ENCODE results near the gene RPS17.

RPS17 gene

DNA sequence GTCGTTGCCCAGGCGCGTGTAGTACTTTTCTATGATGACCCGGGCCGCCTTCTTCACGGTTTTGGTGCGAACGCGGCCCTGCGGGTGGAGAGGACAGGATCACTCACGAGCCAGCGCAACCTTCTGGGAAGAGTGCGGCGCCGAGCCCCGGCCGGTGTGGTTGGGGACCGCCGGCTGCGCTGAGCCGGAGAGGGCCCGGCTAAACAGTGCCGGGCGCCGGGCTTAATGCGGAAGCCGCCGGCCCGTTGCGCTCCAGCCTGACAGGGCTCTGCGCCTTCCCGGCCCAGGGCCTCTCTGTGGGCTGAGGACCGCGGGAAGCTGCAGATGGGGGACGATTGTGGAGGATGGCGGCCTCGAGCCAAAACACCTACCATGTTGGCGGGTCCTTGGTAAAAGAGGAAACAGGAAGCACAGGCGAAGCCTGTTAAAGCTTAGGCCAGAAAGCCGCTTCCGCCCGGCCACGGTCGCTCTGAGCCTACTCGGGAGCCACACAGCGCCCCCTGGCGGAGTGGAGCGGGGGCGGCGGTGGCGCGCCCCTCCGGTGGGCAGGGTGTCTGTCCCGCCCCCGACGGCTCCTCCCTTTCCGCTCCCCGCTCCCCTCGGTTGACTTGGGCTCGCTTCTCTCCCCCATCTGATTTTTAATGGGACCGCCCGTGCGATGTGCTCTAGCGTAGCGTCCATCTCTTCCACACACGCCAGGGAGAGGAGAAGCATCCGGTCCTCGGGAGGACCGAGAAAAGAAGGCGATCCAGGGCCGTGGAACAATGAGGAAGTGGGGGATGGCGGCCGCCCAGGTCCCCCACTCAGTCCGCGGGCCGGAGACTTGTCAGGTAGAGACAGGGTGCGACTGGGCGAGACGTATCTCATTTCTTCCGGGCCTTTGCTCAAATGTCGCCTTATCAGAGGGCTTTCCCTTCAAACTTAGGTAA is at the start of gene RPS17:
RPS17 (minus strand) TSS at position 403 of the 929 bp plus-strand sequence; CDS start at position 374, 29 bp downstream.
- DNase-seq (ENCODE audit: insufficient read length, low spot score) (peak; percentile 97), FAIRE-seq (peak; percentile 47)

DNA sequence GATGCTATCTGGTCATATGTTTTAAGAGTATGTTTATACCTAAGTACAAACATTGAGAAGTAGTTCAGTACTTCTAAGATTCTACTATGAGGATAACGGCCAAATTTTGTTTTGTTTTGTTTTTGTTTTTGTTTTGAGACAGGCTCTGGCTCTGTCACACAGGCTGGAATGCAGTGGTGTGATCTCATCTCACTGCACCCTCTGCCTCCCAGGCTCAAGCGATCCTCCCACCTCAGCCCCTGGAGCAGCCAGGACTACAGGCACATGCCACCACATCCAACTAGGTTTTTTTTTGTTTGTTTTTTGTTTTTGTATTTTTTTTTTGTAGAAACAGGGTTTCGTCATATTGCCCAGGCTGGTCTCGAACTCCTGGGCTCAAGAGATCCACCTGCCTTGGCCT is 47.5 kb upstream of the RPS17 start:
- FAIRE-seq (no peak), DNase-seq (ENCODE audit: insufficient read length, low spot score) (no peak)

DNA sequence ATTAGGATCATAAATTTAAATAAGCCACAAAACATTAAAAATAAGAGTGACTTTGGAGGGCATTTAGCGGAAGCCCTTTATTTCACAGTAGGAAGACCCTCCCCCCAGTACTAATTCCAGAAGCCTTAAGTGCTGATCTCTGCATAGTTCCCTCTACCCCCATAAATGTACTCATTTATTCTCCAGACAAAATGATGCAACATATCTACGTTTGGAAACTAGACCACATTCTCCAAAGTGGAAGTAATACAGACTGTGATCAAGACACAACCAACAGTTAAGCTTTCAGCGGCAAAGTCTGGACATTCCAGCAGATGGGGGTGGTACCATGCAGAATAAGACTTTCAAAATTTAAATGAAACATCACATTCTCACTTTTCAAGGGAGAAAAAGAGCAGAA is 44.8 kb upstream of the RPS17 start:
- FAIRE-seq, result no peak

GRCh38 chr15:82580713-82581112 is 40.5 kb upstream of the RPS17 start:
- DNase-seq (ENCODE audit: insufficient read length, low spot score), result no peak
- no peak for FAIRE-seq

More for the DNA sequence above, 44.8 kb upstream of the RPS17 start:
- DNase-seq (ENCODE audit: insufficient read length, low spot score), result no peak

- no peak for DNase-seq (ENCODE audit: insufficient read length, low spot score)
- no peak for FAIRE-seq
Measured at GRCh38 chr15:82575335-82575734, 35.1 kb upstream of the RPS17 start.

DNA sequence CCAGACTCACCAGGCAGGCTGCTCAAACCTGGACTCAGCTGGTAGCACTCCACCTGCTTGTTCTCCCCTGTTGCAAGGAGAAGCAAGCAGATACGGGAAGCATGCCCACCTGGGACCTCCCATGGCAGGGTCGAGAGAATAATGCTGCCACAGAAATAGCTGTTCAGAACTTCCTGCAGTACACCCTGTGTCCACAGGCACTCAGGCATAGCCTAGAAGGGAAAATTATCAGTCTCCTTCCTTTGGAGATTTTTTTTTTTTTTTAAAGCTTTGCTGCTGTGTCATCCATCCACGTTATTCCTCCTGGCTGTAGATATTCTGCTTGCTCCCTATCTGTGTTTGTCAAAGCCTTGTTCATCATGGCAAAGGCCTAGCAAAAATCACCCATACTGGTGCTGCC is 32.7 kb upstream of the RPS17 start:
- FAIRE-seq (no peak), DNase-seq (ENCODE audit: insufficient read length, low spot score) (no peak)

- DNase-seq (ENCODE audit: insufficient read length, low spot score) (no peak), FAIRE-seq (no peak)
Measured at GRCh38 chr15:82572311-82572710, 32.1 kb upstream of the RPS17 start.

DNA sequence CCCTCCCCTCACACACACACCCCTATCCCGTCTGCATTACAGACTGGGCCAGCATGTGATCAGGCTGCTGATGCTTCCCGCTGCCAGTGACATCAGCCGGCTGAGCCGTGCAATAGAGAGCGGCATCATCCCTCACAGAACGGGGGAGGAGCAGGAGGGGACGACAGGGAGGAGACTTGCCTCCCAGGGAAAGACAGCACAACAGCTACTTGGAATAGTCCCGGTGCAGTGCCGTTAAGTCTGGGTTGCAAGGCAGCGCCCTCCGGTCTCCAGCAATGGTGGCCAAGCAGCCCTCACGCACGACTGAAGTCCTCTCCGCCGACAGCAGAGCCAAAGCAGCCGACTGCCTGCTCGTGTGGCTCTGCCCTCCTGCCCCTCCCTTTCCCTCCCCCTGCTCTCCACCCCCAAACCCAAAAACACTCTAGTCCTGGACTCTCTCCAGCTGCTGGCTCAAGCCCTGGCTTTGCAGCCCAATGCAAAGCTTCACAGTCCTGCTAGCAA is 31.5 kb upstream of the RPS17 start:
- FAIRE-seq (no peak), DNase-seq (ENCODE audit: insufficient read length, low spot score) (no peak)

DNA sequence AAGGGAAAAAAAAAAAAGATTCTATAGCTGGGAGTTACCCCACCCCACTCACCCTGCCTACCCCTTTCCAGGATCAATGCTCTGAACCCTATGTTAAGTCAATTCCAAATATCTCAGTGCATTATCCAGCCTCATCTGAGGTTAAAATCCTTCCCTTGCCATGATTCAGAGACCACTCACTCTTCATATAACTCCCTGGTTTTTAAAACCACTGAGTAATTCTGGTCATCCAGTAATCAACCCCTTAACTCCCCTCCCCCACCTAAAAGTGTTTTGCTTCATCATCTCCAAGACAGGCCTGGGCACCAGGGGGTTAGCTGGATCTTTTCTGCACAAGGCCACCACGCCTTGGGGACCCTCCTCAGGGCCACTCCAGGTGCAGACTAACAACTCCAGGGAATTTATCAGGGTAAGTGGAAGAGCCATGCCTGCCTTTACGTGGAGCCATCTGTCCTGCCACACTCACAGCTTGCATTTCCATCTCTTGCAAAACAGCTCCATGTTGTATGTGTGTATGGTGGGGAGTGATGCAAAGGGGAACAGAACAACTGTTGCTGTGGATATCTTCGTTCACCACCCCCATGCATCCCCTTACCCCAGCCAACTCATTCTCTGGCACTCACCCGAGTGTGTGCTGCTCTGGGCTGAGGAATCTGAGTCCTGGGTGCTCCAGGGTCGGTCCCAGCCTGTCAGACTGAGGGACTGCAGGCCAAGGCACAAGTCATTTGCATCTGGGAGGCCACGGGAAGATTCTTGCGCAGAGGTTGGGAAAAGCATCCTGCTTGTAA is 30.7 kb upstream of the RPS17 start:
- DNase-seq (ENCODE audit: insufficient read length, low spot score) (no peak), FAIRE-seq (no peak)

- no peak for FAIRE-seq
- DNase-seq (ENCODE audit: insufficient read length, low spot score), result no peak
Measured at GRCh38 chr15:82569834-82570233, 29.6 kb upstream of the RPS17 start.

DNA sequence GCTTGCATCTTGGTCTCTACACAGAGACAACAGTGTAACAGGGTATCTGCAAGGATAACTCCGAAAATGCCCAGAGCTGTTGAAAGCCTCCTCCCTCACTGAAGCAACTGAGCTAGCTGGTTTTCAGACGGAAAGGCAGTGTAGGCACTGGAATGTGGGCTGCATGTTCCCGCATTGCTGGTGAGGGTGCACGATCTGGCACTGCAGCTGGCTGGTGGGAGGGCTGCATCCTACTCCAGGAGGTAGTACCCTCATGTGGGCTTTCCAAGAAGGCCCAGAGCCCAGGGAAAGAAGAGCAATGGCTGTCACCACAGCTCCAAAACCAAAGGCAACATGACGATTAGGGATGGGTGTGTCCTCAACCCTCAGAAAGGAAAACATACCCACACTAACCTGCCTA is 28.7 kb upstream of the RPS17 start:
- DNase-seq (ENCODE audit: insufficient read length, low spot score) (no peak), FAIRE-seq (no peak)

DNA sequence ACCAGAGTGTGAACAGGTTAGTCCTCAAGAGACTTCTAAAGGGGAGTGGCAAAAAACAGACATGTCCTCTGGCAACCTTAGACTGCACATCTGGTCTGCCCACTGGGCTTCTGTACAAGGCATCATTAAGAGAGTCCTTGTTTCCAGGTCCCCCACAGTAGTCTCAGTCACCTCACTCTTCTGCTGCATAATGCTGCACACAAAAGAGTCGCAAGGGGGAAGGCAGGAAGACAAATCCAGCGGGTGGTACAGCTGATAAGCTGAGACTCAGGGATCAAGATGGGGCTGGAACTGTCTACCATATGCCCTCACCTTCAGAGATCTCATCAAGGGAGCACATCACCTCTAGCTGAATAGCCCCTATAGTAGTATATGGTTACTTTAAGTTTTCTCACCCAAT is 27.4 kb upstream of the RPS17 start:
- DNase-seq (ENCODE audit: insufficient read length, low spot score) (no peak), FAIRE-seq (no peak)

DNA sequence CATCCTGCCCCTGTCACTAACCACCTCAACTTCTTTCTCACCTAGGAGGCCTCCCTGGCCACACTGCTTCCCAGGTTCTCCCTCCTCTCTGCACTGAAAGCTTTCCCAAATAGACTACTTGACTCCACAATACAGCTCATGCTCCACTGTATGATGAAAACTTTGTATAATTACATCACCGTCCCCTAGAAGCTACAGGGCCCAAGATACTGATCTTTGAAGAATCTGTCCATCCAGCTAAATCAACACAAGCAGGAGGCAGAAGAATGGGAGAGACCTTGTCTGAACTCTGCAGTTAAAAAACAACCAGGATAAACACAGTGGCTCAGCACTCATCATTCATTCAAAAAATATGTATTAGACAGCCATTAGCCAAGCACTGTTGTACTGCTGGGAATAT is 26.4 kb upstream of the RPS17 start:
- no peak for DNase-seq (ENCODE audit: insufficient read length, low spot score)
- no peak for FAIRE-seq

- FAIRE-seq (no peak), DNase-seq (ENCODE audit: insufficient read length, low spot score) (no peak)
Measured at GRCh38 chr15:82558502-82558901, 18.2 kb upstream of the RPS17 start.

DNA sequence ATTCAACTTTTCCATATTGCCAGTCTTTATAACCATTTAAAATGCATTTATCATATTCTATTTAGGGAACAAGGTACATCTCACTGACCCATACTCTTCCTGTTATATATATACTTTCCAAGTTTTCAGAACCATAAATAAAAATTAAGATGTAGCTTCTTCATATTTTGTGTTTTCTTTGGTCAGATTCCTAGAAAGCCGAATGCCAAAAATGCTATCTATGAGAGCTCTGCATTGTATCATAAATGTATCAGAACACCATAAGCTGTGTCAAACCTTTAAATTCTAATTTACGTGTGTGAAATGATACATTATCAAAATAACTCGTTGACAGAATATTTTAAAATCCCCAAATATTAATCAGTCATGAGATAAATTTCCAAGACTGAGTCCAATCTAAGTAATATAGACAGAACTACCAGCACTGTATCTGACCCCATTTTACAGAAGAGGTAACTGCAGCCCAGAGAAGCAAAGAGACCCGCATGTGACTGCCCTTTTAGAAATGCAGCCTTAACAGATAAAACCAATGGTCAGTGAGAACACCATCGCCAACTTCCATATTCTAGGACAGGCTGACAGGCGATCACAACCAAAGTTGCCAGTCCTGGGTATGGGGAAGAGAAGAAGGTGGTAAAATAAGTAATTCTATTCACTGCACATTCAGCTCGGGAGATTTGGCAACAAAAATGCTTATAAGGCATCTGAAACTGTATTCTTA is 16.2 kb upstream of the RPS17 start:
- no peak for DNase-seq (ENCODE audit: insufficient read length, low spot score)
- no peak for FAIRE-seq

- FAIRE-seq, result no peak
Measured at GRCh38 chr15:82554849-82555248, 14.6 kb upstream of the RPS17 start.

DNA sequence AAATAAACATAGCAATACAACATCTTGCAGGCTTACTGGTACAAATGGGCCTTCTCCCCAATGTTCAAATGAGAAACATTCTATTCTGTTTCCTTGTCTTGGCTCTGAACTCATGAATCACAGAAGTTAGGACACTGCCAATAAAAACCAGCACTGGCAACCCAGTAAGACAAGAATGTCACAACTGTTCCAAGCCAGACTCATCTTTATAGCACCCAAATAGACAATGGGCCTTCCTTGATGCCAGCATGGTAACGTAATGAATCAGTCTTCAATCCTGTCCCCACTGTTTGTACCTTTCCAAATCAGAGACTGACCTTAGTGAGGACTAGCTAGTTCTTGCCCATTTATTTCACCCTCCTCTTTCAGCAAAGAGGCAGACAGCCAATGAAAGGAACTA is 14.1 kb upstream of the RPS17 start:
- DNase-seq (ENCODE audit: insufficient read length, low spot score) (no peak), FAIRE-seq (no peak)

More at GRCh38 chr15:82554849-82555248, 14.6 kb upstream of the RPS17 start:
- DNase-seq (ENCODE audit: insufficient read length, low spot score), result no peak

- DNase-seq (ENCODE audit: insufficient read length, low spot score) (no peak), FAIRE-seq (no peak)
Measured at GRCh38 chr15:82553846-82554245, 13.6 kb upstream of the RPS17 start.

DNA sequence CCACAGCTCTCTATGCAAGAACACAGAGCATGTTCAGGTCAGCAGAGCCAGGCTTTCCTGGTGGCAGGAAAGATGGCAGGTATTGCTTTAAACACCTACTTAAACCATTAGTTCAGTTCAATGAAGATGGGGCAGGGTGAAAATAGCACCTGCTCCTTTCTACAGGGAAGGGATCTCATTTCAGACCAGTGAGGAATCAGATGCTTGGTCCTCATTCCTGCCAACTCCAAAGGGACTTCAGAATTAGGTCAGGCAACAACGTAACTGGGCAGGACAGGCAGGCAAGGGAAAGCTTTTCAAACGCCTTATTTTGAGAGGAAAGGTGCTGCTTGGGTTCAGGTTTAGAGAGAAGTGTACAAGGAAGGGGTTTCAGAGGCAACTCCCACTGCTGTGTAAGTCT is 12.6 kb upstream of the RPS17 start:
- FAIRE-seq (no peak), DNase-seq (ENCODE audit: insufficient read length, low spot score) (no peak)

DNA sequence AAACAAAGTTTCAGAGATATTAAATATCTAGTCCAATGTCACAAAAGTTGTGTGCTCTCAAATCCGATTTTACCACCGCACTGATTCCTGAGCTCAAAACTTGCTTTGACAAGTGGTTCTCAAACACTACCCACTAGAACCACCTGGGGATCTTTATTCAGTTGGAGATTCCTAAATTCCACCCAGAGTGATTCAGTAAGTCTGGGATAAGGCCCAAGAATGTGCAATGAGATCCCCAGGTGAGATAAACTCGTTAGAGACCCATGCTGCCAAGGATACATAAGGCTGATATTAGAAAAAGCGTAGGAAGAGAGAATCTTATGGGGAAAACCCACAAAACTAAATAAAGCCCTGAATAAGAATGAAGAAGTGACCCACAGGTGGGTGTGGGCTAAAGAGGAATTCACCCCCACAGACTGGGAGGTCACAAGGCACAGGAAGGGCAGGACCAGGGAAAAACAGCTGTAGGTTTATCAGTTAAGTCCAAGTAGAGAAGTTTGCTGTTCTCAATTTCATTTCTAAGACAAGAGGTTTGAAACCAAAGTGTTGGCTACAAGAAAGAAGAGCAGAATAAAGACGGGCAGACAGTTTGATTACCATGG is 11.5 kb upstream of the RPS17 start:
- DNase-seq (ENCODE audit: insufficient read length, low spot score), result no peak
- no peak for FAIRE-seq
